T-helper 2 cell treated with Interferon-gamma antibody and Interleukin-4, amounts not matched to agents 5 μg/mL and 100 μg/mL, for 36 hours (primary cell): ENCODE measurements around the gene PERCC1.
"Not testable (repeated sequence)": the region's sequence is repeated elsewhere in the genome, so short reads cannot be mapped to it uniquely, and the experiment has no call there.

Experiments used
- DNase-seq: peaks from one replicate; pipeline ENCODE4 v3.0.0; 2021; ENCODE audit warnings: low spot score
- H3K27ac Mint-ChIP-seq: one replicate; pipeline ENCODE4 v1.8.0; 2021; ENCODE audit warnings: mild to moderate bottlenecking, mixed read lengths
- H3K27me3 Mint-ChIP-seq: one replicate; pipeline ENCODE4 v1.8.0; 2021; ENCODE audit warnings: low read depth, mixed read lengths
- H3K36me3 Mint-ChIP-seq: one replicate; pipeline ENCODE4 v1.8.0; 2021; ENCODE audit warnings: low read depth, mixed read lengths
- H3K4me1 Mint-ChIP-seq: one replicate; pipeline ENCODE4 v1.8.0; 2021; ENCODE audit warnings: low read depth, mixed read lengths
- H3K4me3 Mint-ChIP-seq: one replicate; pipeline ENCODE4 v1.8.0; 2022; ENCODE audit warnings: mild to moderate bottlenecking, moderate library complexity, mixed read lengths
- H3K9me3 Mint-ChIP-seq: one replicate; pipeline ENCODE4 v1.8.0; 2021; ENCODE audit warnings: mixed read lengths

The PERCC1 gene

GRCh38 chr16:1434644-1435592 is 4.0 kb downstream of the PERCC1 start:
- no peak overlapping the region for H3K4me3 Mint-ChIP-seq
- H3K36me3 Mint-ChIP-seq: no peaks in the 10 kb centered on the region
- H3K4me1 Mint-ChIP-seq: no peaks in the 10 kb centered on the region
- no peaks in the 10 kb centered on the region for H3K27me3 Mint-ChIP-seq
- no peak overlapping the region for H3K27ac Mint-ChIP-seq
- H3K9me3 Mint-ChIP-seq: no peaks in the 10 kb centered on the region
- no peak for DNase-seq

GRCh38 chr16:1435921-1436697 is 5.2 kb downstream of the PERCC1 start:
- Mint-ChIP-seq H3K9me3 (no peaks in the 10 kb centered on the region), H3K4me1 (no peaks in the 10 kb centered on the region), H3K36me3 (no peaks in the 10 kb centered on the region), H3K27ac (no peak overlapping the region), H3K4me3 (no peak overlapping the region), H3K27me3 (no peaks in the 10 kb centered on the region)
- no peak for DNase-seq

GRCh38 chr16:1436731-1437355 is 6.0 kb downstream of the PERCC1 start:
- H3K27ac Mint-ChIP-seq: no peak overlapping the region
- H3K27me3 Mint-ChIP-seq: no peaks in the 10 kb centered on the region
- H3K9me3 Mint-ChIP-seq: no peaks in the 10 kb centered on the region
- H3K4me3 Mint-ChIP-seq: no peak overlapping the region
- H3K36me3 Mint-ChIP-seq: no peaks in the 10 kb centered on the region
- H3K4me1 Mint-ChIP-seq: no peaks in the 10 kb centered on the region
- no peak for DNase-seq

- Mint-ChIP-seq H3K27me3 (no peaks in the 10 kb centered on the region), H3K4me3 (no peak overlapping the region), H3K36me3 (no peaks in the 10 kb centered on the region), H3K4me1 (no peaks in the 10 kb centered on the region), H3K9me3 (no peaks in the 10 kb centered on the region), H3K27ac (no peak overlapping the region)
- no peak for DNase-seq
These were observed 6.7 kb downstream of the PERCC1 start for GRCh38 chr16:1437606-1438005.

- H3K4me3 Mint-ChIP-seq: no peak overlapping the region
- H3K27me3 Mint-ChIP-seq: no peaks in the 10 kb centered on the region
- H3K36me3 Mint-ChIP-seq: no peaks in the 10 kb centered on the region
- no peak overlapping the region for H3K27ac Mint-ChIP-seq
- no peak for DNase-seq
- H3K4me1 Mint-ChIP-seq: no peaks in the 10 kb centered on the region
- H3K9me3 Mint-ChIP-seq: no peaks in the 10 kb centered on the region
These were observed 7.6 kb downstream of the PERCC1 start for GRCh38 chr16:1438229-1439057.

GRCh38 chr16:1439058-1439698 is 8.3 kb downstream of the PERCC1 start:
- DNase-seq: no peak
- Mint-ChIP-seq H3K4me3 (no peak overlapping the region), H3K27ac (no peak overlapping the region), H3K27me3 (no peaks in the 10 kb centered on the region), H3K4me1 (no peaks in the 10 kb centered on the region), H3K9me3 (no peaks in the 10 kb centered on the region), H3K36me3 (no peaks in the 10 kb centered on the region)

- H3K36me3 Mint-ChIP-seq, H3K4me3 Mint-ChIP-seq, H3K27me3 Mint-ChIP-seq, H3K27ac Mint-ChIP-seq, H3K9me3 Mint-ChIP-seq, H3K4me1 Mint-ChIP-seq, DNase-seq: not testable (repeated sequence)
These were observed 8.8 kb downstream of the PERCC1 start for GRCh38 chr16:1439699-1440074.

GRCh38 chr16:1441391-1441829 is 10.5 kb downstream of the PERCC1 start:
- no peak for DNase-seq
- Mint-ChIP-seq H3K9me3 (no peaks in the 10 kb centered on the region), H3K27ac (no peak overlapping the region), H3K4me3 (no peak overlapping the region), H3K36me3 (no peaks in the 10 kb centered on the region), H3K27me3 (no peaks in the 10 kb centered on the region), H3K4me1 (no peaks in the 10 kb centered on the region)

GRCh38 chr16:1442697-1443096 is 11.8 kb downstream of the PERCC1 start:
- H3K27ac Mint-ChIP-seq: no peak overlapping the region
- H3K36me3 Mint-ChIP-seq: no peaks in the 10 kb centered on the region
- H3K4me3 Mint-ChIP-seq: no peak overlapping the region
- no peak for DNase-seq
- no peaks in the 10 kb centered on the region for H3K27me3 Mint-ChIP-seq
- no peaks in the 10 kb centered on the region for H3K9me3 Mint-ChIP-seq
- no peaks in the 10 kb centered on the region for H3K4me1 Mint-ChIP-seq

GRCh38 chr16:1443403-1443973 is 12.6 kb downstream of the PERCC1 start:
- Mint-ChIP-seq H3K27ac (no peak overlapping the region), H3K27me3 (no peaks in the 10 kb centered on the region), H3K4me1 (no peaks in the 10 kb centered on the region), H3K4me3 (no peak overlapping the region), H3K36me3 (no peaks in the 10 kb centered on the region), H3K9me3 (no peaks in the 10 kb centered on the region)
- no peak for DNase-seq

GRCh38 chr16:1443980-1444729 is 13.3 kb downstream of the PERCC1 start, which contains the start of gene CCDC154:
CCDC154 (minus strand) TSS chr16:1444556; CDS start chr16:1444322, 234 bp downstream.
- no peaks in the 10 kb centered on the region for H3K27me3 Mint-ChIP-seq
- no peak for DNase-seq
- H3K9me3 Mint-ChIP-seq: no peaks in the 10 kb centered on the region
- H3K4me1 Mint-ChIP-seq: no peaks in the 10 kb centered on the region
- no peaks in the 10 kb centered on the region for H3K36me3 Mint-ChIP-seq
- no peak within 1 kb of the TSS for H3K4me3 Mint-ChIP-seq
- no peak within 1 kb of the TSS for H3K27ac Mint-ChIP-seq

- H3K9me3 Mint-ChIP-seq: no peaks in the 10 kb centered on the region
- no peaks in the 10 kb centered on the region for H3K4me1 Mint-ChIP-seq
- no peak for DNase-seq
- H3K36me3 Mint-ChIP-seq: no peaks in the 10 kb centered on the region
- no peaks in the 10 kb centered on the region for H3K27me3 Mint-ChIP-seq
- H3K4me3 Mint-ChIP-seq: no peak overlapping the region
- no peak overlapping the region for H3K27ac Mint-ChIP-seq
These were observed 14.0 kb downstream of the PERCC1 start for GRCh38 chr16:1444730-1445517.
